HEK293T (cell line): ENCODE data around the gene CDK14.

Experiments used
- ARNT ChIP-seq: fragments of 450-650 bp; IDR thresholded peaks from 2 replicates; pipeline ENCODE4 v1.6.1; 2017; ENCODE audit warnings: mild to moderate bottlenecking
- BHLHE40 ChIP-seq: fragments of 450-650 bp; IDR thresholded peaks from 2 replicates; pipeline ENCODE4 v1.6.1; 2016; ENCODE audit warnings: mild to moderate bottlenecking, moderate library complexity, borderline replicate concordance
- ELF4 ChIP-seq: fragments of 450-650 bp; IDR thresholded peaks from 2 replicates; pipeline ENCODE4 v1.6.1; 2017; ENCODE audit warnings: antibody characterized with exemption
- FOXM1 ChIP-seq: fragments of 450-650 bp; IDR thresholded peaks from 2 replicates; pipeline ENCODE4 v1.6.1; 2017; ENCODE audit warnings: mild to moderate bottlenecking, borderline replicate concordance
- HDGF ChIP-seq: fragments of 450-650 bp; IDR thresholded peaks from 2 replicates; pipeline ENCODE4 v1.6.1; 2017; ENCODE audit warnings: antibody characterized with exemption, borderline replicate concordance
- LEF1 ChIP-seq: fragments of 450-650 bp; IDR thresholded peaks from 2 replicates; pipeline ENCODE4 v1.6.1; 2017; ENCODE audit warnings: mild to moderate bottlenecking, borderline replicate concordance
- SP1 ChIP-seq: fragments of 450-650 bp; IDR thresholded peaks from 2 replicates; pipeline ENCODE4 v1.6.1; 2017
- SUZ12 ChIP-seq: fragments of 450-650 bp; IDR thresholded peaks from 2 replicates; pipeline ENCODE4 v1.6.1; 2016; ENCODE audit warnings: mild to moderate bottlenecking
- ZNF384 ChIP-seq: fragments of 450-650 bp; IDR thresholded peaks from 2 replicates; pipeline ENCODE4 v1.6.1; 2016
- TF ChIP-seq, protein P1 (sequence below): fragments of 450-650 bp; IDR thresholded peaks from 2 replicates; pipeline ENCODE4 v1.6.1; 2016

DNA sequence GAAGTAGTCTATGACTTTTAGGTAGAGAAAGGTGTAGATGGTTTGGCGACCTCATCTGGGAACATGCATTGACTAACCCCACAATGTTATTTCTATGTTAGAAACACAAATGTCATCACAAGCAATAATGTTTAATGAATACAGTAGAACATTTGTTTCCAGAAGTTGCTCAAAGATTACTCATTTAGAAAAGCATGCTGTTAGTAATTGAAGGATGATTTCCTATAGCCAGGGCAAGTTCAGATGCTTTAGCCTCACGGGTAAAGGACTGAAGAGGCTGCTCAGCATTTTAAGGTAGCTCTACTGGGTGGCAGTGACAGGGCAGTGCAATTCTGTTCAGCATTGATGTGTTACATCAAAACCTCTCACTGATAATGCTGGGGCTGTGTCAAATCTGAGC is 468.8 kb downstream of the CDK14 start:
- TF ChIP-seq SP1: no peak
- TF ChIP-seq FOXM1: no peak
- TF ChIP-seq, protein P1, sequence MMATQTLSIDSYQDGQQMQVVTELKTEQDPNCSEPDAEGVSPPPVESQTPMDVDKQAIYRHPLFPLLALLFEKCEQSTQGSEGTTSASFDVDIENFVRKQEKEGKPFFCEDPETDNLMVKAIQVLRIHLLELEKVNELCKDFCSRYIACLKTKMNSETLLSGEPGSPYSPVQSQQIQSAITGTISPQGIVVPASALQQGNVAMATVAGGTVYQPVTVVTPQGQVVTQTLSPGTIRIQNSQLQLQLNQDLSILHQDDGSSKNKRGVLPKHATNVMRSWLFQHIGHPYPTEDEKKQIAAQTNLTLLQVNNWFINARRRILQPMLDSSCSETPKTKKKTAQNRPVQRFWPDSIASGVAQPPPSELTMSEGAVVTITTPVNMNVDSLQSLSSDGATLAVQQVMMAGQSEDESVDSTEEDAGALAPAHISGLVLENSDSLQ: no peak
- no peak for TF ChIP-seq BHLHE40
- TF ChIP-seq SUZ12: no peak
- no peak for TF ChIP-seq HDGF
- TF ChIP-seq ELF4: no peak
- no peak for TF ChIP-seq LEF1
- TF ChIP-seq ARNT: no peak
- no peak for TF ChIP-seq ZNF384
